GM23248 (cell line): ENCODE data around the gene ANKRD28.

Experiments
- EZH2 ChIP-seq: fragments of 200-600 bp; sonication (generic); IDR thresholded peaks from 2 replicates; pipeline ENCODE4 v1.6.1; 2018; ENCODE audit warnings: antibody characterized with exemption, mild to moderate bottlenecking; ENCODE audit not compliant: insufficient read depth, poor library complexity, severe bottlenecking
- EZH2phosphoT487 ChIP-seq: fragments of 200-600 bp; sonication (generic); IDR thresholded peaks from 2 replicates; pipeline ENCODE4 v1.6.1; 2018; ENCODE audit warnings: antibody characterized with exemption, moderate library complexity, mild to moderate bottlenecking, low read depth; ENCODE audit not compliant: insufficient read depth

DNA sequence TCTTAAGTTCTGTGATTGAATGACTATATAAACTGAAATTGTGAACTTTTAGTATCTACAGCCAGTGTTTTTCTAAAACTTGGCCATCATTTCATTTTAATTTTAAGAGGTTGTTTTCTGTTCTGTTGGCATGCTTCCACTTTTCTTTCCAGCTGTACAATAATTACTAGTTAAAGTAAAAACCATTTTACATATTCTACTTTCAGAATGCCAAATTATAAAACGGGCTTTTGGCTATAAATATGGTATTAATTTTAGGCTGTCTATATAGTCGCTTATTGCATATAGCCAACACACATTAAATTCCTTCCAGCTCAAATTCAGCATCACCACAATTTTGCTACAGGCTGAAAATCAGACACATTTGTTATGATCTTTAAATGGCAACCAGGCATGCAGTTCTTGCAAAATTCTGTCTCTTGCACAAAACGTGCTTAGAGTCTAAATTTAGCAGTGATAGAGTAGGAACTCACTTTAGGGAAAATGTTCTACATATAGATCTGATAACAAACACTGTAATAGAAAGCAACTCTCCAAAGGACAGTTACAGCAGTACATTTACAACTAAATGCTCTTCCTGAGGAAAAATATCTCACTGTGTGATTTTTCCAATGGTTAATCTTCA is 115.1 kb downstream of the ANKRD28 start:
- TF ChIP-seq EZH2 (no peak), EZH2phosphoT487 (no peak)
